Activated CD4-positive, CD25-positive, alpha-beta regulatory T cell treated with anti-CD3 and anti-CD28 coated beads, Interleukin-2, amount 50 U/mL, for 72 hours (primary cell): ENCODE data around the gene S100A1.
"Not testable (repeated sequence)": the region's sequence is repeated elsewhere in the genome, so short reads cannot be mapped to it uniquely, and the experiment has no call there.

Experiments used
- DNase-seq: peaks from one replicate; pipeline ENCODE4 v3.0.0; 2021

Gene S100A1

GRCh38 chr1:153627715-153628626, at the start of gene S100A1:
Gene S100A1 (plus strand): TSS chr1:153628434. CDS start chr1:153630522, 2,088 bp downstream.
- no peak for DNase-seq

- no peak for DNase-seq
These were observed 49.7 kb upstream of the S100A1 start for GRCh38 chr1:153578490-153578889.

GRCh38 chr1:153578936-153579335, 49.3 kb upstream of the S100A1 start:
- DNase-seq, result no peak

- not testable (repeated sequence) for DNase-seq
These were observed 45.4 kb upstream of the S100A1 start for GRCh38 chr1:153582836-153583235.

GRCh38 chr1:153583514-153583913, 44.7 kb upstream of the S100A1 start:
- DNase-seq, result not testable (repeated sequence)

- no peak for DNase-seq
These were observed 44.3 kb upstream of the S100A1 start for GRCh38 chr1:153583976-153584375.

GRCh38 chr1:153585006-153585405, 43.2 kb upstream of the S100A1 start:
- no peak for DNase-seq

- no peak for DNase-seq
These were observed 41.9 kb upstream of the S100A1 start for GRCh38 chr1:153586347-153586746.

- DNase-seq, result no peak
These were observed 40.9 kb upstream of the S100A1 start for GRCh38 chr1:153587314-153587713.

- not testable (repeated sequence) for DNase-seq
These were observed 40.2 kb upstream of the S100A1 start for GRCh38 chr1:153588033-153588432.

GRCh38 chr1:153588482-153588881, 39.8 kb upstream of the S100A1 start:
- no peak for DNase-seq

- DNase-seq, result no peak
These were observed 35.5 kb upstream of the S100A1 start for GRCh38 chr1:153592748-153593147.

GRCh38 chr1:153597206-153597605, 31.0 kb upstream of the S100A1 start:
- no peak for DNase-seq

GRCh38 chr1:153598309-153599172, 29.7 kb upstream of the S100A1 start:
- DNase-seq, result no peak

- no peak for DNase-seq
These were observed 28.4 kb upstream of the S100A1 start for GRCh38 chr1:153599847-153600246.

- DNase-seq, result no peak
These were observed 25.5 kb upstream of the S100A1 start for GRCh38 chr1:153602749-153603148.

- no peak for DNase-seq
These were observed 22.0 kb upstream of the S100A1 start for GRCh38 chr1:153606194-153606593.

GRCh38 chr1:153607381-153607780, 20.9 kb upstream of the S100A1 start:
- no peak for DNase-seq

- no peak for DNase-seq
These were observed 20.0 kb upstream of the S100A1 start for GRCh38 chr1:153608089-153608682.

- DNase-seq, result no peak
These were observed 19.3 kb upstream of the S100A1 start for GRCh38 chr1:153608742-153609584.

GRCh38 chr1:153609585-153609907, 18.7 kb upstream of the S100A1 start:
- no peak for DNase-seq

GRCh38 chr1:153610334-153610733, 17.9 kb upstream of the S100A1 start:
- no peak for DNase-seq
